H9 (cell line): Measurements from ENCODE around the gene GRM5. TPM values are rescaled to one million over a fixed set of nuclear protein-coding genes. Genes with fewer than 3 reads are reported as not detected.
"Not testable (repeated sequence)": the region's sequence is repeated elsewhere in the genome, so short reads cannot be mapped to it uniquely, and the experiment has no call there.

Source experiments
- DNase-seq: peaks from one replicate; pipeline ENCODE4 v3.0.0-alpha.2; 2017
- H2AFZ ChIP-seq: one replicate; pipeline ENCODE4 v1.6.1; 2013; ENCODE audit warnings: mild to moderate bottlenecking, low read length, control low read depth, moderate library complexity
- H2AK5ac ChIP-seq: 2 replicates; pipeline ENCODE4 v1.6.1; 2013; ENCODE audit warnings: low read length, control low read depth, mixed read lengths; ENCODE audit not compliant: insufficient read length
- H2BK120ac ChIP-seq: one replicate; pipeline ENCODE4 v1.6.1; 2013; ENCODE audit warnings: low read depth, mild to moderate bottlenecking, low read length, control low read depth, inconsistent platforms; ENCODE audit not compliant: poor library complexity, severe bottlenecking
- H2BK12ac ChIP-seq: 2 replicates; pipeline ENCODE4 v1.6.1; 2013; ENCODE audit warnings: low read length, control low read depth, mixed read lengths, low read depth; ENCODE audit not compliant: insufficient read length
- H2BK15ac ChIP-seq: 2 replicates; pipeline ENCODE4 v1.6.1; 2013; ENCODE audit warnings: low read depth, low read length, control low read depth
- H2BK20ac ChIP-seq: one replicate; pipeline ENCODE4 v1.6.1; 2013; ENCODE audit warnings: low read depth, mild to moderate bottlenecking, low read length, control low read depth, inconsistent platforms; ENCODE audit not compliant: poor library complexity, severe bottlenecking
- H2BK5ac ChIP-seq: 2 replicates; pipeline ENCODE4 v1.6.1; 2013; ENCODE audit warnings: low read length, control low read depth, mixed read lengths; ENCODE audit not compliant: insufficient read length
- H3K14ac ChIP-seq: 2 replicates; pipeline ENCODE4 v1.6.1; 2013; ENCODE audit warnings: low read length, control low read depth; ENCODE audit not compliant: insufficient read depth
- H3K18ac ChIP-seq: 2 replicates; pipeline ENCODE4 v1.6.1; 2013; ENCODE audit warnings: low read depth, mild to moderate bottlenecking, mixed read lengths, low read length, control low read depth; ENCODE audit not compliant: insufficient read length
- H3K23ac ChIP-seq: 2 replicates; pipeline ENCODE4 v1.6.1; 2013; ENCODE audit warnings: low read length, control low read depth, mixed read lengths, low read depth; ENCODE audit not compliant: insufficient read length
- H3K23me2 ChIP-seq: 2 replicates; pipeline ENCODE4 v1.6.1; 2013; ENCODE audit warnings: low read depth, mild to moderate bottlenecking, mixed read lengths, low read length, control low read depth; ENCODE audit not compliant: insufficient read length, poor library complexity, severe bottlenecking
- H3K27ac ChIP-seq: 2 replicates; pipeline ENCODE4 v1.5.1; 2013; ENCODE audit warnings: low read length, control low read depth, mixed read lengths, low read depth; ENCODE audit not compliant: insufficient read length
- H3K27me3 ChIP-seq: 2 replicates; pipeline ENCODE4 v1.6.1; 2013; ENCODE audit warnings: low read length, control low read depth, inconsistent platforms; ENCODE audit not compliant: insufficient read depth
- H3K4ac ChIP-seq: 2 replicates; pipeline ENCODE4 v1.6.1; 2013; ENCODE audit warnings: low read depth, mild to moderate bottlenecking, control low read depth, inconsistent platforms, low read length, moderate library complexity
- H3K4me1 ChIP-seq: 2 replicates; pipeline ENCODE4 v1.6.1; 2013; ENCODE audit warnings: low read length, control low read depth, inconsistent platforms; ENCODE audit not compliant: insufficient read depth
- H3K4me2 ChIP-seq: 2 replicates; pipeline ENCODE4 v1.6.1; 2013; ENCODE audit warnings: low read length, control low read depth, mixed read lengths; ENCODE audit not compliant: insufficient read length, insufficient read depth
- H3K56ac ChIP-seq: 2 replicates; pipeline ENCODE4 v1.6.1; 2013; ENCODE audit warnings: low read depth, mild to moderate bottlenecking, mixed read lengths, low read length, control low read depth; ENCODE audit not compliant: insufficient read length
- H3K79me1 ChIP-seq: 2 replicates; pipeline ENCODE4 v1.6.1; 2013; ENCODE audit warnings: low read depth, mild to moderate bottlenecking, moderate library complexity, low read length, control low read depth, inconsistent platforms; ENCODE audit not compliant: insufficient read depth, poor library complexity, severe bottlenecking
- H3K79me2 ChIP-seq: 2 replicates; pipeline ENCODE4 v1.6.1; 2013; ENCODE audit warnings: low read length, control low read depth, inconsistent platforms; ENCODE audit not compliant: insufficient read depth
- H3K9ac ChIP-seq: 2 replicates; pipeline ENCODE4 v1.6.1; 2013; ENCODE audit warnings: low read length, control low read depth, mixed read lengths; ENCODE audit not compliant: insufficient read length; ENCODE audit errors: extremely low read depth
- H3K9me3 ChIP-seq: one replicate; pipeline ENCODE4 v1.6.1; 2013; ENCODE audit warnings: low read depth, low read length, inconsistent platforms; ENCODE audit not compliant: control insufficient read depth
- H3T11ph ChIP-seq: one replicate; pipeline ENCODE4 v1.6.1; 2013; ENCODE audit warnings: mild to moderate bottlenecking, low read length, control low read depth, inconsistent platforms
- H4K20me1 ChIP-seq: one replicate; pipeline ENCODE4 v1.6.1; 2013; ENCODE audit not compliant: control insufficient read depth, insufficient read length, insufficient read depth
- H4K5ac ChIP-seq: 2 replicates; pipeline ENCODE4 v1.6.1; 2013; ENCODE audit warnings: low read depth, mild to moderate bottlenecking, mixed read lengths, low read length, control low read depth; ENCODE audit not compliant: insufficient read length
- H4K8ac ChIP-seq: replicated peaks from 2 replicates; pipeline ENCODE4 v1.6.1; 2013; ENCODE audit warnings: low read length, control low read depth, mixed read lengths, low read depth; ENCODE audit not compliant: insufficient read length
- H4K91ac ChIP-seq: 2 replicates; pipeline ENCODE4 v1.6.1; 2013; ENCODE audit warnings: low read depth, mild to moderate bottlenecking, moderate library complexity, mixed read lengths, low read length, control low read depth; ENCODE audit not compliant: insufficient read length
- H3K27ac Mint-ChIP-seq, 3 experiments: 2 replicates in 2 of 3; 3 replicates in 1 of 3; pipeline ENCODE4 v1.8.0; 2020 to 2021; ENCODE audit warnings: mixed read lengths in 3 of 3, mild to moderate bottlenecking in 1 of 3, moderate library complexity in 1 of 3
- H3K27me3 Mint-ChIP-seq: 2 replicates; pipeline ENCODE4 v1.8.0; 2021; ENCODE audit warnings: low read depth, mild to moderate bottlenecking, moderate library complexity, mixed read lengths
- H3K36me3 Mint-ChIP-seq, 3 experiments: 2 replicates in 2 of 3; 3 replicates in 1 of 3; pipeline ENCODE4 v1.8.0; 2020 to 2021; ENCODE audit warnings: low read depth in 3 of 3, mixed read lengths in 3 of 3; ENCODE audit not compliant: insufficient read depth in 1 of 3
- H3K4me1 Mint-ChIP-seq, 2 experiments: 2 replicates each; pipeline ENCODE4 v1.8.0; 2020; ENCODE audit warnings: mixed read lengths in 2 of 2
- H3K4me3 Mint-ChIP-seq, 2 experiments: 2 replicates in 1 of 2; 3 replicates in 1 of 2; pipeline ENCODE4 v1.8.0; 2020 to 2021; ENCODE audit warnings: mild to moderate bottlenecking in 2 of 2, mixed read lengths in 2 of 2, moderate library complexity in 1 of 2
- H3K9me3 Mint-ChIP-seq, 2 experiments: 2 replicates in 1 of 2; 3 replicates in 1 of 2; pipeline ENCODE4 v1.8.0; 2020; ENCODE audit warnings: mild to moderate bottlenecking in 2 of 2, mixed read lengths in 2 of 2, moderate library complexity in 1 of 2
- CTCF ChIP-seq: fragments of 200-600 bp; sonication (generic); conservative IDR thresholded peaks from 3 replicates; pipeline ENCODE4 v1.8.0; 2021; ENCODE audit warnings: antibody characterized with exemption, mild to moderate bottlenecking
- WGBS: extraction: QIAGEN DNeasy Blood & Tissue Kit; methylation state at CpG from one replicate; pipeline ENCODE4 v1.1.7; 2013; ENCODE audit warnings: missing lambda C conversion rate, low lambda C conversion rate, mixed read lengths; ENCODE audit not compliant: insufficient read length; ENCODE audit errors: extremely low coverage; 5-methylcytosine and 5-hydroxymethylcytosine counted together
- total RNA-seq: library from RNA; stranded (reverse); gene quantifications from 2 replicates; pipeline ENCODE4 v1.2.1, GENCODE V29; 2021

Gene GRM5
- total RNA-seq, 1 experiment from 2014 or later: not detected

- H3K79me2 ChIP-seq: no peaks in the 10 kb centered on the region
- TF ChIP-seq CTCF: no peak
- no peak overlapping the region for H3K18ac ChIP-seq
- H3K23ac ChIP-seq: no peak overlapping the region
- H3K27me3 ChIP-seq: no peaks in the 10 kb centered on the region
- H3T11ph ChIP-seq: no peak overlapping the region
- H4K91ac ChIP-seq: no peak overlapping the region
- no peak overlapping the region for H3K4me2 ChIP-seq
- WGBS: no CpG with 5 or more reads among the region's 2 CpGs
- no peak overlapping the region for H2AFZ ChIP-seq
- no peak overlapping the region for H2BK15ac ChIP-seq
- H3K56ac ChIP-seq: no peak overlapping the region
- H2AK5ac ChIP-seq: no peak overlapping the region
- H3K4ac ChIP-seq: no peak overlapping the region
- no peak overlapping the region for H3K9ac ChIP-seq
- no peaks in the 10 kb centered on the region for H3K79me1 ChIP-seq
- Mint-ChIP-seq H3K9me3 (no peaks in the 10 kb centered on the region; a peak in 1 of 5 replicates), H3K27me3 (no peaks in the 10 kb centered on the region), H3K27ac (no peak overlapping the region), H3K4me1 (no peaks in the 10 kb centered on the region), H3K4me3 (no peak overlapping the region), H3K36me3 (no peaks in the 10 kb centered on the region; a peak in 1 of 7 replicates)
- H2BK120ac ChIP-seq: no peak overlapping the region
- no peaks in the 10 kb centered on the region for H4K20me1 ChIP-seq
- no peak overlapping the region for H3K27ac ChIP-seq
- no peaks in the 10 kb centered on the region for H3K4me1 ChIP-seq
- H2BK5ac ChIP-seq: no peak overlapping the region
- H3K14ac ChIP-seq: no peak overlapping the region
- no peak overlapping the region for H4K8ac ChIP-seq
- H2BK20ac ChIP-seq: no peak overlapping the region
- no peaks in the 10 kb centered on the region for H3K23me2 ChIP-seq
- H3K9me3 ChIP-seq: no peaks in the 10 kb centered on the region
- no peak overlapping the region for H4K5ac ChIP-seq
- no peak for DNase-seq
- no peak overlapping the region for H2BK12ac ChIP-seq
These were observed 530.5 kb downstream of the GRM5 start for GRCh38 chr11:88535266-88535665.

GRCh38 chr11:88534706-88535105, 531.1 kb downstream of the GRM5 start:
- not testable (repeated sequence) for H3K14ac ChIP-seq, H2AFZ ChIP-seq, H4K8ac ChIP-seq, H3K27ac ChIP-seq, H3K4me1 ChIP-seq, H3K9me3 ChIP-seq, H2BK120ac ChIP-seq, H3K36me3 Mint-ChIP-seq, DNase-seq, H3K4me2 ChIP-seq, H3K27me3 Mint-ChIP-seq, H3K4ac ChIP-seq, H2BK12ac ChIP-seq, H2BK20ac ChIP-seq, H2AK5ac ChIP-seq, H3K27me3 ChIP-seq, H3K79me1 ChIP-seq, H3K79me2 ChIP-seq, H3K4me1 Mint-ChIP-seq, H3K18ac ChIP-seq, H3K9ac ChIP-seq, H4K20me1 ChIP-seq, H3K27ac Mint-ChIP-seq, H3K23ac ChIP-seq, H3K4me3 Mint-ChIP-seq, H4K91ac ChIP-seq, H3K23me2 ChIP-seq, H4K5ac ChIP-seq, H2BK5ac ChIP-seq, H3T11ph ChIP-seq, H3K9me3 Mint-ChIP-seq, H2BK15ac ChIP-seq, H3K56ac ChIP-seq
- WGBS: no CpG with 5 or more reads among the region's 1 CpG
